HCT116 (cell line): ENCODE data around the gene SLC2A5. TPM values are rescaled to one million over a fixed set of nuclear protein-coding genes. Genes with fewer than 3 reads are reported as not detected.

Source experiments
- ATAC-seq: fragments of 200-7000 bp; cut with Tn5 transposase; 2 replicates; pipeline ENCODE4 v1.9.1; 2020; ENCODE audit warnings: mild to moderate bottlenecking, moderate library complexity
- BruUV-seq: library from RNA; stranded (reverse); fragments of 400-500 nt; replicated peaks from 2 replicates; lab custom pipeline; 2021; lab: Mats Ljungman, UMichigan
- CTCF ChIA-PET: fragments of 300-600 bp; sonication (Branson Sonifier 250); formaldehyde crosslinking; loops from one replicate; lab custom pipeline; 2021; ENCODE audit warnings: antibody characterized with exemption; lab: Charles Lee
- POLR2A ChIA-PET: fragments of 300-600, 350-600 bp; sonication (Branson Sonifier 250); formaldehyde crosslinking; loops from one replicate; lab custom pipeline; 2021; ENCODE audit warnings: antibody characterized with exemption; lab: Charles Lee
- RAD21 ChIA-PET, 2 experiments: fragments of 300-600 bp; sonication (Branson Sonifier 250); formaldehyde crosslinking; loops; one replicate each; lab custom pipeline; 2023; ENCODE audit warnings: low total read pairs in 2 of 2; ENCODE audit not compliant: uncharacterized antibody in 2 of 2, unreplicated experiment in 2 of 2, low non-redundant PET in 1 of 2; lab: Charles Lee
- DNase-seq: peaks from one replicate; pipeline ENCODE4 v3.0.0-alpha.2; 2010; ENCODE audit warnings: low read depth, low spot score
- H2AFZ ChIP-seq: fragments of 200-600 bp; shearing (Covaris generic), sonication (generic); 2 replicates; pipeline ENCODE4 v1.6.1; 2017; ENCODE audit warnings: low read depth, mixed run types, mixed read lengths, antibody characterized with exemption, low read length; ENCODE audit not compliant: poor library complexity, severe bottlenecking
- H3K27ac ChIP-seq: 2 replicates; pipeline ENCODE4 v1.5.1; 2012; ENCODE audit warnings: low read depth, low read length
- H3K27me3 ChIP-seq: fragments of 200-600 bp; sonication (generic); 2 replicates; pipeline ENCODE4 v1.6.1; 2016; ENCODE audit warnings: mixed run types, low read length, mixed read lengths; ENCODE audit not compliant: insufficient read depth
- H3K36me3 ChIP-seq, 2 experiments: fragments of 200-500 bp in 1 of 2; fragments of 200-600 bp in 1 of 2; sonication (Bioruptor generic) in 1 of 2; sonication (generic) in 1 of 2; 2 replicates each; pipeline versions ENCODE4 v1.5.1 to v1.6.1; 2014 to 2016; ENCODE audit warnings: low read length in 2 of 2, inconsistent platforms in 1 of 2, mixed read lengths in 1 of 2, mixed run types in 1 of 2; ENCODE audit not compliant: insufficient read depth in 2 of 2, control insufficient read depth in 1 of 2
- H3K4me1 ChIP-seq, 2 experiments: fragments of 200-600 bp in 1 of 2; sonication (generic) in 1 of 2; 2 replicates each; pipeline versions ENCODE4 v1.5.1 to v1.6.1; 2012 to 2017; ENCODE audit warnings: low read length in 2 of 2, inconsistent platforms in 1 of 2, mild to moderate bottlenecking in 1 of 2, mixed read lengths in 1 of 2, mixed run types in 1 of 2, moderate library complexity in 1 of 2; ENCODE audit not compliant: insufficient read depth in 2 of 2, control insufficient read depth in 1 of 2
- H3K4me2 ChIP-seq: fragments of 200-600 bp; sonication (generic); 2 replicates; pipeline ENCODE4 v1.6.1; 2017; ENCODE audit warnings: mixed run types, low read length, mixed read lengths
- H3K4me3 ChIP-seq, 2 experiments: fragments of 200-600 bp in 1 of 2; sonication (generic) in 1 of 2; replicated peaks in 1 of 2; 2 replicates each; pipeline ENCODE4 v1.5.1; 2011 to 2016; ENCODE audit warnings: low read length in 2 of 2, control low read depth in 1 of 2, low read depth in 1 of 2, mild to moderate bottlenecking in 1 of 2, mixed read lengths in 1 of 2, mixed run types in 1 of 2
- H3K79me2 ChIP-seq: fragments of 200-600 bp; sonication (generic); 2 replicates; pipeline ENCODE4 v1.6.1; 2017; ENCODE audit warnings: mild to moderate bottlenecking, mixed run types, low read length, moderate library complexity, mixed read lengths; ENCODE audit not compliant: insufficient read depth
- H3K9ac ChIP-seq: fragments of 200-600 bp; sonication (generic); 2 replicates; pipeline ENCODE4 v1.6.1; 2016; ENCODE audit warnings: low read length, mixed read lengths
- H3K9me2 ChIP-seq: fragments of 200-600 bp; sonication (generic), shearing (Covaris generic); 2 replicates; pipeline ENCODE4 v1.6.1; 2017; ENCODE audit warnings: mixed run types, mild to moderate bottlenecking, moderate library complexity; ENCODE audit not compliant: insufficient read depth
- H3K9me3 ChIP-seq, 2 experiments: fragments of 200-500 bp in 1 of 2; fragments of 200-600 bp in 1 of 2; sonication (Bioruptor generic) in 1 of 2; sonication (generic) in 1 of 2; 2 replicates each; pipeline ENCODE4 v1.6.1; 2014 to 2017; ENCODE audit warnings: low read length in 2 of 2, mixed read lengths in 2 of 2, inconsistent platforms in 1 of 2, low read depth in 1 of 2, mild to moderate bottlenecking in 1 of 2, mixed run types in 1 of 2, moderate library complexity in 1 of 2; ENCODE audit not compliant: control insufficient read depth in 1 of 2, insufficient read depth in 1 of 2
- H4K20me1 ChIP-seq: fragments of 200-600 bp; sonication (generic), shearing (Covaris generic); 2 replicates; pipeline ENCODE4 v1.6.1; 2017; ENCODE audit warnings: mixed run types, mild to moderate bottlenecking, moderate library complexity; ENCODE audit not compliant: insufficient read depth
- CTCF ChIP-seq, 3 experiments: fragments of 200-600 bp in 1 of 3; sonication (generic) in 1 of 3; IDR thresholded peaks in 2 of 3; conservative IDR thresholded peaks in 1 of 3; 2 replicates each; pipeline ENCODE4 v1.5.1; 2012 to 2017; ENCODE audit warnings: low read depth in 2 of 3, low read length in 2 of 3, antibody characterized with exemption in 1 of 3, borderline replicate concordance in 1 of 3, control low read depth in 1 of 3, mild to moderate bottlenecking in 1 of 3, mixed read lengths in 1 of 3, mixed run types in 1 of 3, moderate library complexity in 1 of 3; ENCODE audit not compliant: insufficient read depth in 1 of 3
- EZH2phosphoT487 ChIP-seq: fragments of 200-600 bp; IDR thresholded peaks from 2 replicates; pipeline ENCODE4 v1.6.1; 2018; ENCODE audit warnings: antibody characterized with exemption, borderline replicate concordance
- JUND ChIP-seq: IDR thresholded peaks from 2 replicates; pipeline ENCODE4 v1.6.1; 2012
- POLR2AphosphoS5 ChIP-seq: IDR thresholded peaks from 2 replicates; pipeline ENCODE4 v1.6.1; 2011; ENCODE audit warnings: mild to moderate bottlenecking, low read depth, low read length, moderate library complexity
- TCF7L2 ChIP-seq: IDR thresholded peaks from 2 replicates; pipeline ENCODE4 v1.7.0; 2011; ENCODE audit warnings: borderline replicate concordance, inconsistent platforms; ENCODE audit not compliant: insufficient read depth, insufficient read length; ENCODE audit errors: extremely low read depth
- intact Hi-C: fragments of 100-400 bp; cut with micrococcal nuclease; formaldehyde crosslinking; loops from 2 replicates; pipeline ENCODE4 v1.10.0; 2022
- total RNA-seq: library from RNA; stranded (reverse); gene quantifications from one replicate; pipeline ENCODE4 v1.2.1, GENCODE V29; 2021; ENCODE audit not compliant: unreplicated experiment
- TF ChIP-seq, protein P1 (sequence below): IDR thresholded peaks from 2 replicates; pipeline ENCODE4 v1.6.1; 2012; ENCODE audit warnings: low read depth

SLC2A5 gene
- total RNA-seq, 1 experiment from 2014 or later: not detected

GRCh38 chr1:9086045-9086444, 16.6 kb upstream of the SLC2A5 start:
- Histone ChIP-seq H3K27me3 (no peaks in the 10 kb centered on the region), H3K4me2 (no peak overlapping the region), H3K79me2 (no peaks in the 10 kb centered on the region), H3K9me2 (no peaks in the 10 kb centered on the region), H4K20me1 (no peaks in the 10 kb centered on the region), H2AFZ (no peak overlapping the region), H3K4me3 (no peak overlapping the region), H3K9ac (no peak overlapping the region), H3K36me3 (no peaks in the 10 kb centered on the region), H3K9me3 (no peaks in the 10 kb centered on the region), H3K27ac (no peak overlapping the region), H3K4me1 (peaks cover 7% of the 10 kb centered on the region in 2 experiments)
- ChIA-PET POLR2A (interaction anchor here (0.7 kb wide), 1 partner anchor 401 kb away, joined by 3 read pairs; no protein-coding TSS in a partner anchor), CTCF (interaction anchor here (1.0 kb wide), 1 partner anchor 81 kb away, joined by 4 read pairs; no protein-coding TSS in a partner anchor), RAD21 (no interaction called here)
- no peak for TF ChIP-seq POLR2AphosphoS5
- TF ChIP-seq CTCF (IDR thresholded peaks at IDR 0.05 in 2 of 3, conservative IDR thresholded peaks at IDR 0.05 in 1 of 3; ENCODE audit: borderline replicate concordance in 1 of 3, insufficient read depth in 1 of 3, low read depth in 2 of 3, low read length in 2 of 3): no peak
- TF ChIP-seq TCF7L2: no peak
- no peak for TF ChIP-seq JUND
- TF ChIP-seq EZH2phosphoT487: no peak
- TF ChIP-seq, protein P1, sequence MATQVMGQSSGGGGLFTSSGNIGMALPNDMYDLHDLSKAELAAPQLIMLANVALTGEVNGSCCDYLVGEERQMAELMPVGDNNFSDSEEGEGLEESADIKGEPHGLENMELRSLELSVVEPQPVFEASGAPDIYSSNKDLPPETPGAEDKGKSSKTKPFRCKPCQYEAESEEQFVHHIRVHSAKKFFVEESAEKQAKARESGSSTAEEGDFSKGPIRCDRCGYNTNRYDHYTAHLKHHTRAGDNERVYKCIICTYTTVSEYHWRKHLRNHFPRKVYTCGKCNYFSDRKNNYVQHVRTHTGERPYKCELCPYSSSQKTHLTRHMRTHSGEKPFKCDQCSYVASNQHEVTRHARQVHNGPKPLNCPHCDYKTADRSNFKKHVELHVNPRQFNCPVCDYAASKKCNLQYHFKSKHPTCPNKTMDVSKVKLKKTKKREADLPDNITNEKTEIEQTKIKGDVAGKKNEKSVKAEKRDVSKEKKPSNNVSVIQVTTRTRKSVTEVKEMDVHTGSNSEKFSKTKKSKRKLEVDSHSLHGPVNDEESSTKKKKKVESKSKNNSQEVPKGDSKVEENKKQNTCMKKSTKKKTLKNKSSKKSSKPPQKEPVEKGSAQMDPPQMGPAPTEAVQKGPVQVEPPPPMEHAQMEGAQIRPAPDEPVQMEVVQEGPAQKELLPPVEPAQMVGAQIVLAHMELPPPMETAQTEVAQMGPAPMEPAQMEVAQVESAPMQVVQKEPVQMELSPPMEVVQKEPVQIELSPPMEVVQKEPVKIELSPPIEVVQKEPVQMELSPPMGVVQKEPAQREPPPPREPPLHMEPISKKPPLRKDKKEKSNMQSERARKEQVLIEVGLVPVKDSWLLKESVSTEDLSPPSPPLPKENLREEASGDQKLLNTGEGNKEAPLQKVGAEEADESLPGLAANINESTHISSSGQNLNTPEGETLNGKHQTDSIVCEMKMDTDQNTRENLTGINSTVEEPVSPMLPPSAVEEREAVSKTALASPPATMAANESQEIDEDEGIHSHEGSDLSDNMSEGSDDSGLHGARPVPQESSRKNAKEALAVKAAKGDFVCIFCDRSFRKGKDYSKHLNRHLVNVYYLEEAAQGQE: no peak
- no TSS peak for BruUV-seq
- ATAC-seq (no peak), DNase-seq (no peak)
- intact Hi-C loops: no loop called here
